Measurements from ENCODE around the gene CCDC107.

CCDC107 gene

GRCh38 chr9:35684921-35685320, 26.8 kb downstream of the CCDC107 start:
- no peak for DNase-seq

DNA sequence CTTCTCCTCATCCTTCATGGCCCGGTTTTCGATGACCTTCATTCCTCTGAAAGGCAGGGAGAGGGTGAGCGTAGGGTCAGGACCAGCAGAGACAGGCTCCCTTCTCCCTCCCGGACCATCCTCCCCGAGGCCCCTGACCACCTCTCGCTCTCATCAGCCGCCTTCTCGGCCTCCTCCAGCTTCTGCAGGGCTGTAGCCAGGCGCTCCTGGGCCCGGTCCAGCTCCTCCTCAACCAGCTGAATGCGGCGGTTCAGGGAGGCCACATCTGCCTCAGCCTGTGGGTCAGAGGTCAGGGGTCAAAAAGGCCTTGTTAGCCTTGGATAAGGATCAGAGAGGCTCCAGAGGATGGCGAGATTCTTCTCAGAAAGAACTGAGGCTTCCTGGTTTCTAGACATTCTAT, 27.4 kb downstream of the CCDC107 start:
- DNase-seq, result no peak

GRCh38 chr9:35686222-35687203, 28.4 kb downstream of the CCDC107 start:
- DNase-seq, result no peak

GRCh38 chr9:35687306-35687705, 29.2 kb downstream of the CCDC107 start:
- DNase-seq, result no peak

- no peak for DNase-seq
Observed at GRCh38 chr9:35687972-35688557, 30.0 kb downstream of the CCDC107 start.

- DNase-seq, result no peak
Observed at GRCh38 chr9:35688558-35689541, 30.8 kb downstream of the CCDC107 start.

- no peak for DNase-seq
Observed at GRCh38 chr9:35689542-35690293, 31.6 kb downstream of the CCDC107 start, which contains the start of gene TPM2. TPM2 (minus strand) TSS chr9:35689925; CDS start chr9:35689817, 108 bp downstream.

DNA sequence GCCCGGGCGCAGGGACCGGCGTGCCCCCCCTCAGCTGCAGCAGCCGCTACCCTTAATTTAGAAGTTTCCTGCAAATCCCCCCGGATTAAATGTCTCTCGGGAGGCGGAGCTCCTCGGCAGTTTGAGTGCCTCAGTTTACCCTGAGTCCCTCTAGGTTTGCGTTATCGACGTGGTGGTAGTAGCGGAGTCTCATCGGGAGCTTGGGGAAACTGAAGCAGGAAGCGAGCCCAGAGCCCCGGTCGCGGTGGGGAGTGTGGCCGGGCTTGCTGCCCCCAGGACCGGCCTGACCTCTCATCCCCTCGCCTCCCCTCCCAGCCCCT, 32.2 kb downstream of the CCDC107 start:
- no peak for DNase-seq

- DNase-seq, result peak; percentile 27
Observed at GRCh38 chr9:35690614-35691333, 32.7 kb downstream of the CCDC107 start.

DNA sequence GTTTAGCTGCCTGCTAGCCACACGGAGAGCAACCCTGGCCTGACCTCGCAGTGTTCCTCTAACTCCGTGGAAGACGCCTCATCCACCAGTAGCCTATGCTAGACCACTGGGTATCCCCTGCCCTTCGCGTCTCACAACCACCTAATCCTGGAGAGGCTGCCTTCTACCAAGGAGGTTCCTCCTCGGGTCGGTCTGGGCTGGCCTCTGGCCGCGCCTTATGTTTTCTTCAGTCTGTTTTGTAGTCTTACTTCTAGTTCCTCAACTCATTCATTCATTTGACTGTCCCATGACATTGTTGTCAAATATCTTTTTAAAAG, 33.2 kb downstream of the CCDC107 start:
- DNase-seq, result no peak

- DNase-seq, result no peak
Observed at GRCh38 chr9:35691757-35692301, 33.7 kb downstream of the CCDC107 start.

- DNase-seq, result no peak
Observed at GRCh38 chr9:35695943-35696401, 37.9 kb downstream of the CCDC107 start.

- DNase-seq, result peak; percentile 43
Observed at GRCh38 chr9:35696520-35697215, 38.6 kb downstream of the CCDC107 start.

DNA sequence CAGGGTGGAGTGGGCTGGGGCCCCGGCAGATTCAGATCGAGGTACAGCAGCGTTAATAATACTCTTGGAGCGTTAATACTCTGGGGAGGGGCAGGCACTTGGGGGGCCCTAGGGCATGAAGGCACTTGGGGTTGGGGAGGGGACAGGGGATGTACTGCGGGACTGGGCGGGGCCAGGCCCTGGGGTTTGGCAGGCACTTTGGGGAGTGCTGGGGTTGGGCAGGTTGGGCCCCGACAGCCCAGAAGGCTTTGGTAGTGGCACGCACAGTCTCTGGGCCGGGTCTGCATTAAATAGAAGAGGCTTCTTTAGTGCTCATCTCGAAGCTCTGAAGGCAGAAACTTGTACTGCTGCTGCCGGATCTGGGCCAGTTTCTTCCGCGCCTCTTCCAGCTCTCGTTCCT, 39.4 kb downstream of the CCDC107 start:
- no peak for DNase-seq

DNA sequence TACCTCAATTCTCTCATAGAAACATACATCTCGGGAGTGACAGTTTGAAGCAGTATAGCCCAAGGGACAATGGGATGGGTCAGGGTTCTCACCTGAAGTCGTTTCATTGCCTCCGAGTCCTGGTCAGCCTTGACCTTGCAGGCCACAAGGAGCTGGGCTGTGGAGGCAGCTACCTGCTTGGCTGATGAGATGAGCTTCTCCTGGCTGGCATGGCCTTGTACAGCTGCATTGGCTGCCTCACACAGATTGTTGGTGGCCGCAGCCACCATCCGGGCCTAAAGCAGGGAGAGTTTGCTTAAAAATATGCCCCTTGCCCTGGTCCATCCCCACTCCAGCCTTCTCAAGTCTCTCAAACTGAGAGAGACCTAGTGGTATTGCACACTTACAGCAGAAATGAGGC, 40.1 kb downstream of the CCDC107 start:
- no peak for DNase-seq

- DNase-seq, result no peak
Observed at GRCh38 chr9:35700031-35700430, 41.9 kb downstream of the CCDC107 start.

DNA sequence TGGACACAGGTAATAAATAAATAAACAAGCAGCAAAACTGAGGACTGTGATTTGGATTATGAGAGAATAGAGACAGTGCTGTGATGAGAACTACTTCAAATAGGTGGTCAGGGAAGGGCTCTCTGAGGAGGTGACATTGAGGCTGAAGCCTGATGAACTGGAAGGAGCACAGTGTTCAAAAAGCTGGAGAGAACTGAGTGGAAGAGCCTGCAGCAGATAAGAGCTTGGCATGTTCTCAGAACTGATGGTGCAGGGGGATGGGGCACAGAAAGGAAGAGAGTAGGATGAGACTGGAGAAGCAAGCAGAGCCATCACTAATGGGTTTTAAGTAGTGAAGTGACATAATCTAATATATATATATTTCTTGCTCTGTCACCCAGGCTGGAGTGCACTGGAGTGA, 42.9 kb downstream of the CCDC107 start:
- no peak for DNase-seq

GRCh38 chr9:35702696-35703095, 44.6 kb downstream of the CCDC107 start:
- no peak for DNase-seq

DNA sequence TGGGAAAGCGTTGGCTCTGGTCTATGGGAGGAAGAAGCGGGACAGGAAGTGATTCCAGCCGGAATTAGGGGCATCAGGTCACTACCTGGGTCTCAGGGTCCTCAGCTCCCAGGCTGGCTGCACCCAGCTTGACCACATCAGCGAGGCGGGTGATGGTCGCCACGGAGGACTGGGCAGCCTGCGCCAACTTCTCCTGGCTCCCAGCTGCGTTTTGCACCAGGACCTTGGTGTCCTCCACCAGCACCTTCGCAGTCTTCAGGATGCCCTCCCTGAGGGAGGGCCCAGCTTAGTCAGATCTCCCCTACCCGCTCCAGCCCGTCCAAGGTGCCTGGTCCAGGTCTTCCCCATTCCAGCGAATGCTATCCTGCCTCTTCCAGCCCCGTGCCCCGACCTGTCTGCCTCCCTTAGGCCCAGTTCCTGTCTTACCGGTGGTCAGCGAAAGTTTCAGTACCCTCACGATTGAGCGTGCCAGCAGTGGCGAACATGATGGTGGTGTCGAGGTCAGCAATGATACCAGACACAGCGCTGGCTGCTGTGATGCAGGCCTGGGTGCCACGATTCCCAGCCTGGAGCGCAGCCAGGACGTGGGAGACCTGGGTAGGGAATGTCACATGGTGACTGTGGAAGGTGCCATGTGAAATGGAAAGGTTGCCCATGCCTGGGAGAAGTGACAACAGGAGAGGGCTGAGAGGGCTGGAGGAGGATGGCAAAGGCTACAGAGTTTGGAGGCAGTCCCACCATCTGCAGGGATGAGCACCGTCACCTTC, 46.0 kb downstream of the CCDC107 start:
- DNase-seq, result no peak

- DNase-seq, result no peak
Observed at GRCh38 chr9:35705372-35705771, 47.3 kb downstream of the CCDC107 start.
